ENCODE measurements around the gene ASTE1.

The ASTE1 gene, protein sequence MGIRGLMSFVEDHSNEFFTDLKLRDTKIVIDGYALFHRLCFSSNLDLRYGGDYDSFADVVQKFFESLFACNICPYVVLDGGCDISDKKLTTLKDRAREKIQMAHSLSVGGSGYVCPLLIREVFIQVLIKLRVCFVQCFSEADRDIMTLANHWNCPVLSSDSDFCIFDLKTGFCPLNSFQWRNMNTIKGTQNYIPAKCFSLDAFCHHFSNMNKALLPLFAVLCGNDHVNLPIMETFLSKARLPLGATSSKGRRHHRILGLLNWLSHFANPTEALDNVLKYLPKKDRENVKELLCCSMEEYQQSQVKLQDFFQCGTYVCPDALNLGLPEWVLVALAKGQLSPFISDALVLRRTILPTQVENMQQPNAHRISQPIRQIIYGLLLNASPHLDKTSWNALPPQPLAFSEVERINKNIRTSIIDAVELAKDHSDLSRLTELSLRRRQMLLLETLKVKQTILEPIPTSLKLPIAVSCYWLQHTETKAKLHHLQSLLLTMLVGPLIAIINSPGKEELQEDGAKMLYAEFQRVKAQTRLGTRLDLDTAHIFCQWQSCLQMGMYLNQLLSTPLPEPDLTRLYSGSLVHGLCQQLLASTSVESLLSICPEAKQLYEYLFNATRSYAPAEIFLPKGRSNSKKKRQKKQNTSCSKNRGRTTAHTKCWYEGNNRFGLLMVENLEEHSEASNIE

DNA sequence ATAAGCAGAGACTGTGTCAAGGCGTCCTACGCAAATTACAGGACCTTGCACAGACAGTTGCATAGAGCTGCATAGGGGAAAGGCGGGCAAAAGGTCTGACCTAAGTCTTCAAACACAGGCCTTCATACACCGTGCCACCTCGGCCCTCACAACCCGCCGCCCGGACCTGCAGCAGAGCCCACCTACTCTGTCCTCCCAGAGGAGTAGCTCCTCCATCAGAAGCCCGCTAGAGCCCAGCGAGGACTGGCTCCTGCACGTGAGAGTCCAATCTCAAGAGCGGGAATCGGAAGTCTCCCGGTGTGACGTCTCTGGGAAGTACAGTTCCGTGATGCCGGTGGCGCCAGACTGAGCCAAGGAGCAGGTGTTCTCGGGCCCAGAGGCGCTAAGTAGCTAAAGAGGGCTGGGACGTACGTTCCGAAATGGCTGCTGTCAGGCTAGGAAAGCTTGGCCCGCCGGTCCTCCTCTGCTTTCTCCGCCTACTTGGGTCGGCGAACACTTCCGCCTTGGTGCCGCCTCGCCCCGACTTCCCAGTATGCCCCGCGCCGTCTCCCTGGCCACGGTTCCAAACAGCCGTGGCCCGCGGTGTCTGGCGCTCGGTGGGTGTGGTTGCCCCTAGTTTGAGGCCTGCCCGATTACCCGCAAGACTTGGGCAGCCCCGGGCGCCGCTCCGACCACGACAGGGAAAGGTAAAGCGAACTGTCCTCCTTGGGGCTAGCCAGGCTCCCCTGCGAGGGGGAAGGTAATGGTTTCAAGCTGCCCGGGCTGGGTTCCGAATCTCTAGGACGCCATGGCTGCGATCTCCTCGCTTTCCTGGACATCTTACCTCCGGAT is at the start of gene ASTE1, which contains the start of gene NEK11:
ASTE1 (minus strand) TSS at position 505 of the 831 bp plus-strand sequence. CDS start 1,519 bp downstream, outside the sequence.
NEK11 (plus strand) TSS at position 557 of the 831 bp plus-strand sequence. CDS start 2,832 bp downstream, outside the sequence.
- no peaks in the 10 kb centered on the region for H3K27me3 ChIP-seq (ENCODE audit: insufficient read depth, insufficient read length)
- no peak for TF ChIP-seq SUZ12 (IDR thresholded peaks at IDR 0.05; ENCODE audit: extremely low read depth, insufficient read depth, insufficient read length)
- no peak for TF ChIP-seq YY1 (IDR thresholded peaks at IDR 0.05; ENCODE audit: insufficient read depth, insufficient read length)
- no peak for TF ChIP-seq ZNF274 (IDR thresholded peaks at IDR 0.05; ENCODE audit: low read depth, low read length)
- peak; percentile 25 for DNase-seq (ENCODE audit: low read depth, low spot score)
- H3K9ac ChIP-seq (ENCODE audit: insufficient read length, low read depth): peak within 1 kb of the TSS; percentile 69
- no peaks in the 10 kb centered on the region for H3K9me3 ChIP-seq (ENCODE audit: insufficient read depth, low read length)
- H3K4me1 ChIP-seq (ENCODE audit: insufficient read depth, insufficient read length): no peaks in the 10 kb centered on the region
- H3K36me3 ChIP-seq (ENCODE audit: insufficient read depth, insufficient read length, low read length): peaks cover 2% of the 10 kb centered on the region
- H3K4me3 ChIP-seq (ENCODE audit: insufficient read length, low read depth): peak within 1 kb of the TSS; percentile 29

GRCh38 chr3:131075632-131076328 is 49.2 kb upstream of the ASTE1 start:
- no peak for TF ChIP-seq YY1 (IDR thresholded peaks at IDR 0.05; ENCODE audit: insufficient read depth, insufficient read length)
- no peak for TF ChIP-seq SUZ12 (IDR thresholded peaks at IDR 0.05; ENCODE audit: extremely low read depth, insufficient read depth, insufficient read length)
- no peak for TF ChIP-seq ZNF274 (IDR thresholded peaks at IDR 0.05; ENCODE audit: low read depth, low read length)
- Histone ChIP-seq H3K36me3 (ENCODE audit: insufficient read depth, insufficient read length, low read length) (no peaks in the 10 kb centered on the region), H3K4me1 (ENCODE audit: insufficient read depth, insufficient read length) (no peaks in the 10 kb centered on the region), H3K4me3 (ENCODE audit: insufficient read length, low read depth) (no peak overlapping the region), H3K9me3 (ENCODE audit: insufficient read depth, low read length) (no peaks in the 10 kb centered on the region), H3K9ac (ENCODE audit: insufficient read length, low read depth) (no peak overlapping the region), H3K27me3 (ENCODE audit: insufficient read depth, insufficient read length) (no peaks in the 10 kb centered on the region)
- DNase-seq (ENCODE audit: low read depth, low spot score): no peak

- Histone ChIP-seq H3K4me1 (ENCODE audit: insufficient read depth, insufficient read length) (no peaks in the 10 kb centered on the region), H3K27me3 (ENCODE audit: insufficient read depth, insufficient read length) (no peaks in the 10 kb centered on the region), H3K9me3 (ENCODE audit: insufficient read depth, low read length) (no peaks in the 10 kb centered on the region), H3K9ac (ENCODE audit: insufficient read length, low read depth) (no peak overlapping the region), H3K36me3 (ENCODE audit: insufficient read depth, insufficient read length, low read length) (no peaks in the 10 kb centered on the region), H3K4me3 (ENCODE audit: insufficient read length, low read depth) (no peak overlapping the region)
- TF ChIP-seq SUZ12 (IDR thresholded peaks at IDR 0.05; ENCODE audit: extremely low read depth, insufficient read depth, insufficient read length): no peak
- DNase-seq (ENCODE audit: low read depth, low spot score): no peak
These were observed 46.2 kb upstream of the ASTE1 start for GRCh38 chr3:131072845-131073244.

GRCh38 chr3:131072099-131072559 is 45.5 kb upstream of the ASTE1 start:
- no peak for TF ChIP-seq SUZ12 (IDR thresholded peaks at IDR 0.05; ENCODE audit: extremely low read depth, insufficient read depth, insufficient read length)
- no peak for TF ChIP-seq ZNF274 (IDR thresholded peaks at IDR 0.05; ENCODE audit: low read depth, low read length)
- no peak for TF ChIP-seq YY1 (IDR thresholded peaks at IDR 0.05; ENCODE audit: insufficient read depth, insufficient read length)
- H3K36me3 ChIP-seq (ENCODE audit: insufficient read depth, insufficient read length, low read length): no peaks in the 10 kb centered on the region
- H3K27me3 ChIP-seq (ENCODE audit: insufficient read depth, insufficient read length): no peaks in the 10 kb centered on the region
- DNase-seq (ENCODE audit: low read depth, low spot score): no peak
- H3K4me1 ChIP-seq (ENCODE audit: insufficient read depth, insufficient read length): no peaks in the 10 kb centered on the region
- H3K9ac ChIP-seq (ENCODE audit: insufficient read length, low read depth): no peak overlapping the region
- H3K4me3 ChIP-seq (ENCODE audit: insufficient read length, low read depth): no peak overlapping the region
- no peaks in the 10 kb centered on the region for H3K9me3 ChIP-seq (ENCODE audit: insufficient read depth, low read length)

DNA sequence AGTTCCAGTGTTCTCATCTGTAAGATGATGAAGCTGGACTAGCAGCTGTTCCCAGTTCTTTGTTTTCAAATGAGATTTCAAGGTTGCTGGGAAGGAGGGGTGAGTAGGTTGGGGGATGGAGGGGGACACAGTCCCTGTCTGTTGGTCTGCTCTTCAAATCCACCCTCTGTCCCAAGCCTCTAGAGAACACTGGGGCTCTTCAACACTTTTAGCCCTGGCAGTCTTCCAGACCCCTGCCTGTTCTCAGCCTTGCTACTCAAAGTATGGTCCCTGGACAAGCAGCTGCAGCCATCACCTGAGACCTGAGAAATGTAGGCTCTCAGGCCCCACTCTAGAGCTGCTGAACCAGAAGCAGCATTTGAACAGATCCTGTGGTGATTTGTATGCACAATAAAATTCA is 41.4 kb upstream of the ASTE1 start:
- Histone ChIP-seq H3K27me3 (ENCODE audit: insufficient read depth, insufficient read length) (no peaks in the 10 kb centered on the region), H3K9me3 (ENCODE audit: insufficient read depth, low read length) (no peaks in the 10 kb centered on the region), H3K9ac (ENCODE audit: insufficient read length, low read depth) (no peak overlapping the region), H3K4me1 (ENCODE audit: insufficient read depth, insufficient read length) (no peaks in the 10 kb centered on the region), H3K4me3 (ENCODE audit: insufficient read length, low read depth) (no peak overlapping the region), H3K36me3 (ENCODE audit: insufficient read depth, insufficient read length, low read length) (no peaks in the 10 kb centered on the region)
- no peak for TF ChIP-seq ZNF274 (IDR thresholded peaks at IDR 0.05; ENCODE audit: low read depth, low read length)
- TF ChIP-seq YY1 (IDR thresholded peaks at IDR 0.05; ENCODE audit: insufficient read depth, insufficient read length): no peak
- no peak for TF ChIP-seq SUZ12 (IDR thresholded peaks at IDR 0.05; ENCODE audit: extremely low read depth, insufficient read depth, insufficient read length)
- no peak for DNase-seq (ENCODE audit: low read depth, low spot score)

GRCh38 chr3:131053043-131053859 is 26.6 kb upstream of the ASTE1 start:
- H3K9ac ChIP-seq (ENCODE audit: insufficient read length, low read depth): no peak overlapping the region
- H3K27me3 ChIP-seq (ENCODE audit: insufficient read depth, insufficient read length): no peaks in the 10 kb centered on the region
- no peaks in the 10 kb centered on the region for H3K36me3 ChIP-seq (ENCODE audit: insufficient read depth, insufficient read length, low read length)
- TF ChIP-seq SUZ12 (IDR thresholded peaks at IDR 0.05; ENCODE audit: extremely low read depth, insufficient read depth, insufficient read length): no peak
- no peak for TF ChIP-seq YY1 (IDR thresholded peaks at IDR 0.05; ENCODE audit: insufficient read depth, insufficient read length)
- TF ChIP-seq ZNF274 (IDR thresholded peaks at IDR 0.05; ENCODE audit: low read depth, low read length): no peak
- H3K4me1 ChIP-seq (ENCODE audit: insufficient read depth, insufficient read length): no peaks in the 10 kb centered on the region
- H3K9me3 ChIP-seq (ENCODE audit: insufficient read depth, low read length): no peaks in the 10 kb centered on the region
- no peak overlapping the region for H3K4me3 ChIP-seq (ENCODE audit: insufficient read length, low read depth)
- no peak for DNase-seq (ENCODE audit: low read depth, low spot score)
